OCI-LY7 (cell line): ENCODE data around the gene MTHFD1L. TPM values are rescaled to one million over a fixed set of nuclear protein-coding genes. Genes with fewer than 3 reads are reported as not detected.

ENCODE experiments used
- BruUV-seq: library from RNA; stranded (reverse); fragments of 400-500 nt; replicated peaks from 2 replicates; lab custom pipeline; 2021; lab: Mats Ljungman, UMichigan
- CTCF ChIA-PET: fragments of 300-600 bp; sonication (Branson Sonifier 250); formaldehyde crosslinking; loops from one replicate; lab custom pipeline; 2022; ENCODE audit warnings: antibody characterized with exemption; ENCODE audit not compliant: unreplicated experiment; lab: Charles Lee
- POLR2A ChIA-PET: fragments of 300-600 bp; sonication (Branson Sonifier 250); formaldehyde crosslinking; loops from one replicate; lab custom pipeline; 2022; ENCODE audit warnings: antibody characterized with exemption; lab: Charles Lee
- DNase-seq: peaks from one replicate; pipeline ENCODE4 v3.0.0-alpha.2; 2015; ENCODE audit warnings: low spot score
- H2AFZ ChIP-seq: fragments of 200-600 bp; sonication (generic), shearing (Covaris generic); 2 replicates; pipeline ENCODE4 v1.6.1; 2014; ENCODE audit warnings: mild to moderate bottlenecking, antibody characterized with exemption, low read length, moderate library complexity
- H3K27ac ChIP-seq: fragments of 200-600 bp; sonication (generic); 2 replicates; pipeline ENCODE4 v1.5.1; 2014; ENCODE audit warnings: mixed run types, low read depth, mild to moderate bottlenecking, moderate library complexity, low read length, inconsistent platforms; ENCODE audit not compliant: poor library complexity, severe bottlenecking
- H3K36me3 ChIP-seq: fragments of 200-600 bp; sonication (generic); 2 replicates; pipeline ENCODE4 v1.6.1; 2014; ENCODE audit warnings: mild to moderate bottlenecking, antibody characterized with exemption, low read length, moderate library complexity, mixed read lengths; ENCODE audit not compliant: insufficient read depth
- H3K4me1 ChIP-seq: fragments of 200-600 bp; sonication (generic); 2 replicates; pipeline ENCODE4 v1.5.1; 2014; ENCODE audit warnings: mild to moderate bottlenecking, low read length; ENCODE audit not compliant: insufficient read depth, poor library complexity, severe bottlenecking
- H3K4me2 ChIP-seq: fragments of 200-600 bp; sonication (generic); 2 replicates; pipeline ENCODE4 v1.6.1; 2014; ENCODE audit warnings: mild to moderate bottlenecking, low read length
- H3K4me3 ChIP-seq: fragments of 200-600 bp; sonication (generic); 2 replicates; pipeline ENCODE4 v1.5.1; 2014; ENCODE audit warnings: mild to moderate bottlenecking, low read depth, low read length; ENCODE audit not compliant: poor library complexity, severe bottlenecking
- H3K79me2 ChIP-seq: fragments of 200-600 bp; sonication (generic); 2 replicates; pipeline ENCODE4 v1.6.1; 2016; ENCODE audit warnings: low read depth, mild to moderate bottlenecking, low read length, moderate library complexity, mixed read lengths; ENCODE audit not compliant: insufficient read depth
- H3K9me2 ChIP-seq: fragments of 200-600 bp; sonication (generic); 2 replicates; pipeline ENCODE4 v1.6.1; 2016; ENCODE audit warnings: mild to moderate bottlenecking, low read length, mixed read lengths; ENCODE audit not compliant: insufficient read depth
- H3K9me3 ChIP-seq: fragments of 200-600 bp; sonication (generic); 2 replicates; pipeline ENCODE4 v1.6.1; 2014; ENCODE audit warnings: mild to moderate bottlenecking, mixed run types, low read length, mixed read lengths
- H4K20me1 ChIP-seq: fragments of 200-600 bp; sonication (generic); 2 replicates; pipeline ENCODE4 v1.6.1; 2014; ENCODE audit warnings: mild to moderate bottlenecking, antibody characterized with exemption, low read length, moderate library complexity, mixed read lengths; ENCODE audit not compliant: insufficient read depth
- EZH2phosphoT487 ChIP-seq: fragments of 200-600 bp; sonication (generic); IDR thresholded peaks from 2 replicates; pipeline ENCODE4 v1.6.1; 2018; ENCODE audit warnings: low read depth, borderline replicate concordance, mild to moderate bottlenecking, mixed run types, antibody characterized with exemption, low read length, moderate library complexity, mixed read lengths
- intact Hi-C: fragments of 100-400 bp; cut with micrococcal nuclease; formaldehyde crosslinking; loops from one replicate; pipeline ENCODE4 v1.10.0; 2022; ENCODE audit not compliant: unreplicated experiment
- total RNA-seq, 2 experiments: library from RNA; depleted of rRNA in 1 of 2; stranded (reverse); fragments of >200 nt in 1 of 2; shearing (Covaris generic) in 1 of 2; gene quantifications; 2 replicates each; pipeline ENCODE4 v1.2.3, GENCODE V29; 2014 to 2022
- TF ChIP-seq, protein P1 (sequence below): fragments of 200-600 bp; sonication (generic); conservative IDR thresholded peaks from 2 replicates; pipeline ENCODE4 v1.5.1; 2014; ENCODE audit warnings: mild to moderate bottlenecking, antibody characterized with exemption, low read length, moderate library complexity, mixed read lengths

MTHFD1L gene
- total RNA-seq, 2 experiments from 2014 or later: 68.4 to 144 TPM

DNA sequence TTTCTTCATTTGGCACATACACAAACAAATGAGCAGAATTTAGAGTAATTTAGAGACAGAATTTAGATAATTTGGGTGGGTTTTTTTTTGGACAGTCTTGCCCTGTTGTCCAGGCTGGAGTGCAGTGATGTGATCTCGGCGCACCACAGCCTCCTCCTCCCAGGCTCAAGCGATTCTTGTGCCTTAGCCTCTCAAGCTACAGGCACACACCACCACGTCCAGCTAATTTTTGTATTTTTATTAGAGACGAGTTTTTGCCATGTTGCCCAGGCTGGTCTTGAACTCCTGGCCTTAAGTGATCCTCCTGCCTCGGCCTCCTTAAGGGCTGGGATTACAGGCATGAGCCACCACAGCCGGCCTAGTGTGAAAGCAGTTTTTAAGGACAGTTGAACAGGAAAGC lies 127.8 kb downstream of the MTHFD1L start:
- Histone ChIP-seq H3K4me3 (no peak overlapping the region), H3K9me3 (no peaks in the 10 kb centered on the region), H4K20me1 (no peaks in the 10 kb centered on the region), H3K4me2 (no peak overlapping the region), H2AFZ (no peak overlapping the region), H3K4me1 (no peaks in the 10 kb centered on the region), H3K9me2 (no peaks in the 10 kb centered on the region), H3K79me2 (no peaks in the 10 kb centered on the region), H3K27ac (no peak overlapping the region), H3K36me3 (peaks cover 76% of the 10 kb centered on the region)
- ChIA-PET POLR2A (interaction anchor here (0.7 kb wide), 1 partner anchor 364 kb away, joined by 5 read pairs; no protein-coding TSS in a partner anchor), CTCF (no interaction called here)
- no peak for DNase-seq
- TF ChIP-seq, protein P1, sequence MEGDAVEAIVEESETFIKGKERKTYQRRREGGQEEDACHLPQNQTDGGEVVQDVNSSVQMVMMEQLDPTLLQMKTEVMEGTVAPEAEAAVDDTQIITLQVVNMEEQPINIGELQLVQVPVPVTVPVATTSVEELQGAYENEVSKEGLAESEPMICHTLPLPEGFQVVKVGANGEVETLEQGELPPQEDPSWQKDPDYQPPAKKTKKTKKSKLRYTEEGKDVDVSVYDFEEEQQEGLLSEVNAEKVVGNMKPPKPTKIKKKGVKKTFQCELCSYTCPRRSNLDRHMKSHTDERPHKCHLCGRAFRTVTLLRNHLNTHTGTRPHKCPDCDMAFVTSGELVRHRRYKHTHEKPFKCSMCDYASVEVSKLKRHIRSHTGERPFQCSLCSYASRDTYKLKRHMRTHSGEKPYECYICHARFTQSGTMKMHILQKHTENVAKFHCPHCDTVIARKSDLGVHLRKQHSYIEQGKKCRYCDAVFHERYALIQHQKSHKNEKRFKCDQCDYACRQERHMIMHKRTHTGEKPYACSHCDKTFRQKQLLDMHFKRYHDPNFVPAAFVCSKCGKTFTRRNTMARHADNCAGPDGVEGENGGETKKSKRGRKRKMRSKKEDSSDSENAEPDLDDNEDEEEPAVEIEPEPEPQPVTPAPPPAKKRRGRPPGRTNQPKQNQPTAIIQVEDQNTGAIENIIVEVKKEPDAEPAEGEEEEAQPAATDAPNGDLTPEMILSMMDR: no peak
- no peak for TF ChIP-seq EZH2phosphoT487
- no TSS peak for BruUV-seq
- intact Hi-C loops: no loop called here

DNA sequence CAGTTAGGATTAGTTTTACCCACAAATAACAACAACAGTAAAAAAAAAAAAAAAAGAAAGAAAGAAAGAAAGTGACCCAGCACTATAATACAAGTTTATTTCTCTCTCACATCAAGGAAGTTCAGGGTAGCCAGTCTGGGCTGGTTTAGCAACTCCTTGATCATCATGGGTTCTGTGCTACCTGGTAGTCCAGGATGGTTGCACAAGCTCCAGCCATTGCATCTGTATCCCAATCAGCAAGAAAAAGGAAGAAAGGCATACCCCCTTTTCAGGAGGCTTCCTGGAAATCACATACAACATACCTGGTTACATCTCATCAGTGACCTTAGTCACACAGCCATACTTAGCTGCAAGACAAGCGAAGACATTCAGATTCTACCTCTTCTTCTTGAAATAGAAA lies 128.5 kb downstream of the MTHFD1L start:
- Histone ChIP-seq H3K27ac (no peak overlapping the region), H3K36me3 (peaks cover 79% of the 10 kb centered on the region), H3K4me2 (no peak overlapping the region), H4K20me1 (no peaks in the 10 kb centered on the region), H3K9me3 (no peaks in the 10 kb centered on the region), H3K4me3 (no peak overlapping the region), H3K4me1 (no peaks in the 10 kb centered on the region), H2AFZ (no peak overlapping the region), H3K9me2 (no peaks in the 10 kb centered on the region), H3K79me2 (no peaks in the 10 kb centered on the region)
- no peak for DNase-seq
- no peak for TF ChIP-seq EZH2phosphoT487
- TF ChIP-seq, protein P1: no peak
- POLR2A ChIA-PET: interaction anchor here (0.7 kb wide), 1 partner anchor 363 kb away, joined by 5 read pairs; no protein-coding TSS in a partner anchor
- BruUV-seq: no TSS peak
- CTCF ChIA-PET: no interaction called here
- intact Hi-C loops: no loop called here

DNA sequence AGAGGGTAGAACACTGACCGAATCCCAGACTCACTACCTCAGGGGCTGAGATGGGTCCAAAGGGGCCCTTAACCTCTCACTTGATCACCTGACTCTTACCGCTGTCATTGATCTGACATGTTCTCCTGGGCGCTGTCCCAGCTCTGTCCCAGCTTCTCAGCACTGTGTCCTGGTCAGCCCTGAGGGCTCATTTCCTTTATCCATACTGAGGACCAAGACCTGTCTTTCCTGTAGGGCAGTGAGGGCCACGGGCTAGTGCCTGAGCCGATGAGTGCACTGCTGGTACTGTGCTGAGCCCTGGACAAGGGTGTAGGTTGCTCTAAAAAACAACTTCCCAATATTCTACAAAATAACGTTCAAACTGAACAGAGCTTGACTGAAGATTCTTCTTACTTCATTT lies 131.5 kb downstream of the MTHFD1L start:
- Histone ChIP-seq H4K20me1 (no peaks in the 10 kb centered on the region), H3K27ac (no peak overlapping the region), H3K4me2 (no peak overlapping the region), H2AFZ (no peak overlapping the region), H3K9me2 (no peaks in the 10 kb centered on the region), H3K9me3 (no peaks in the 10 kb centered on the region), H3K4me3 (no peak overlapping the region), H3K4me1 (no peaks in the 10 kb centered on the region), H3K36me3 (peaks cover 67% of the 10 kb centered on the region), H3K79me2 (no peaks in the 10 kb centered on the region)
- ChIA-PET CTCF (no interaction called here), POLR2A (interaction anchor here (0.6 kb wide), 1 partner anchor 123 kb away, joined by 5 read pairs; no protein-coding TSS in a partner anchor)
- DNase-seq: no peak
- TF ChIP-seq EZH2phosphoT487: no peak
- TF ChIP-seq, protein P1: no peak
- BruUV-seq: no TSS peak
- intact Hi-C loops: no loop called here
